Nephron progenitor cell (in vitro differentiated cells): ENCODE results near the gene HOXC10.

ENCODE experiments used
- DNase-seq: peaks from one replicate; pipeline ENCODE4 v3.0.0; 2021
- H3K27ac Mint-ChIP-seq: 2 replicates; pipeline ENCODE4 v1.8.0; 2021; ENCODE audit warnings: mild to moderate bottlenecking, moderate library complexity, mixed read lengths
- H3K27me3 Mint-ChIP-seq: 2 replicates; pipeline ENCODE4 v1.8.0; 2021; ENCODE audit warnings: mild to moderate bottlenecking, low read depth, mixed read lengths; ENCODE audit not compliant: poor library complexity
- H3K36me3 Mint-ChIP-seq: 2 replicates; pipeline ENCODE4 v1.8.0; 2021; ENCODE audit warnings: low read depth, mixed read lengths
- H3K4me1 Mint-ChIP-seq: 2 replicates; pipeline ENCODE4 v1.8.0; 2021; ENCODE audit warnings: mixed read lengths
- H3K4me3 Mint-ChIP-seq: 2 replicates; pipeline ENCODE4 v1.8.0; 2021; ENCODE audit warnings: mild to moderate bottlenecking, moderate library complexity, mixed read lengths
- H3K9me3 Mint-ChIP-seq: 2 replicates; pipeline ENCODE4 v1.8.0; 2021; ENCODE audit warnings: mild to moderate bottlenecking, moderate library complexity, mixed read lengths
- CTCF ChIP-seq: fragments of 200-600 bp; sonication (generic); IDR thresholded peaks from 2 replicates; pipeline ENCODE4 v1.5.0; 2021; ENCODE audit warnings: antibody characterized with exemption

HOXC10 gene

DNA sequence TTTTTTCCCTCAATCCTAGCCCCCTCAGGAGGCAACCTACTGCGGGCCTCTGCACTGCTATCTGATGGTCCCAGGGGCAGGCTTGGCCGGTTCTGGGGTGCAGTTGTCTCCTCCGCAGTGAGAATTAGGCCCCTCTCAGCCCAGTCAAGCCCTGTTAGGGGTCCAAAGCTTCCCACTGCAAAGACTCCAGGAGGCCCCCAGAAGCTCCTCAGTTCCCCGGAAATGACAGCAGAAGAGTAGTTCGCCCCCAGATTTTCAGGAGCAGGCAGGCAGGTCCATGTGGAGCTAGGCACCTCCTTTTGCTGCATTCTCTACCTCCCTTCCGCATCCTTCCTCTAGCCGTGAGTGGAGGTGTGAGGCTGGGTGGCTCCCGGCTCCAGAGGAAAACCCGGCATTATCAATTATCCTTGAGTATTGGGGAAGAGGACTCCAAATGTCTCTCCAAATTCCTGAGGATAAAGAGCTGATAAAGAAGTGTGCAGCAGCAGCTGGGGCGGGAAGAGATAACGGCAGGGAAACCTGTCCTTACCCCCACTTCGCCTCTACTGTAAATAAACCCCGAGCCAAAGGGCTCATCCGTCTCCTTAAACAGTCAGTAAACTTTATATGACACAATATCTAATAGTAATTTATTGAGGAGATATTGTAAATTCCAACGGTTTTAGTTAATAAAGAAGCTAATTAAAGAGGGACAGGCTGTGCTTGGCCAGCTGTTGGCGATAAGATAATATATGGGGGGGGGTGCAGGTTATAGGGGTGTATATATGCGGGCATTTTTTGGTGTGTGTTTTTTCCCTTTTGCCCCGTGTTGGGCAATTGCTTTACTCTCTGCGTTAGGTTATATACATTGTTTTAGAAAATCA lies 30.9 kb upstream of the HOXC10 start:
- peaks cover 100% of the 10 kb centered on the region for H3K27me3 Mint-ChIP-seq
- H3K4me1 Mint-ChIP-seq = peaks cover 12% of the 10 kb centered on the region
- H3K27ac Mint-ChIP-seq = no peak overlapping the region
- no peak overlapping the region for H3K4me3 Mint-ChIP-seq
- DNase-seq = no peak
- no peaks in the 10 kb centered on the region for H3K36me3 Mint-ChIP-seq
- no peaks in the 10 kb centered on the region for H3K9me3 Mint-ChIP-seq
- TF ChIP-seq CTCF = no peak

GRCh38 chr12:53954694-53955035 lies 30.3 kb upstream of the HOXC10 start, which contains the start of gene HOXC12:
TSS of gene HOXC12 (plus strand) at chr12:53954903. CDS start at chr12:53954930, 27 bp downstream.
- peaks cover 12% of the 10 kb centered on the region for H3K4me1 Mint-ChIP-seq
- no peaks in the 10 kb centered on the region for H3K9me3 Mint-ChIP-seq
- peaks cover 100% of the 10 kb centered on the region for H3K27me3 Mint-ChIP-seq
- no peak within 1 kb of the TSS for H3K27ac Mint-ChIP-seq
- peak within 1 kb of the TSS; percentile 20 for H3K4me3 Mint-ChIP-seq
- TF ChIP-seq CTCF = no peak
- no peaks in the 10 kb centered on the region for H3K36me3 Mint-ChIP-seq
- DNase-seq = no peak

DNA sequence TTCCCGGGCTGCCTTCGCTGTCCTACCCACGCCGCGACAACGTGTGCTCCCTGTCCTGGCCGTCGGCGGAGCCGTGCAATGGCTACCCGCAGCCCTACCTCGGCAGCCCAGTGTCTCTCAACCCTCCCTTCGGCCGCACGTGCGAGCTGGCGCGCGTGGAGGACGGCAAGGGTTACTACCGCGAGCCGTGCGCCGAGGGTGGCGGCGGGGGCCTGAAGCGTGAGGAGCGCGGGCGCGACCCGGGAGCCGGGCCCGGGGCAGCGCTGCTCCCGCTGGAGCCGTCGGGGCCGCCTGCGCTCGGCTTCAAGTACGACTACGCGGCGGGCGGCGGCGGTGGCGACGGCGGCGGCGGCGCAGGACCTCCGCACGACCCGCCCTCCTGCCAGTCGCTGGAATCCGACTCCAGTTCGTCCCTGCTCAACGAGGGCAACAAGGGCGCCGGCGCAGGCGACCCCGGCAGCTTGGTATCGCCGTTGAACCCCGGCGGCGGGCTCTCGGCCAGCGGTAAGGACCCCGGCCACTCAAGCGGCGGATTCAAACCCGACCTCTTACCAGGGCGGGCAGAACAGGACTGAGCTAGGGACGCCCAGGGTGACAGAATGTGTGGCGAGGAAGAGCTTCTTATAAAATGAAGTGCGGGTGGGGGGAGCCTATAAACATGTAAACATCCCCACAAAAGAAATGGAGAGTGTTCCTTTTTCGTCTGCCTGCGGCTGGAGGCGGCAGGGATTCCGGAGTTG lies 29.7 kb upstream of the HOXC10 start:
- H3K4me3 Mint-ChIP-seq = peak overlapping the region; percentile 20
- no peaks in the 10 kb centered on the region for H3K9me3 Mint-ChIP-seq
- H3K27me3 Mint-ChIP-seq = peaks cover 100% of the 10 kb centered on the region
- peak; percentile 66 for DNase-seq
- H3K27ac Mint-ChIP-seq = no peak overlapping the region
- peaks cover 13% of the 10 kb centered on the region for H3K4me1 Mint-ChIP-seq
- TF ChIP-seq CTCF = no peak
- no peaks in the 10 kb centered on the region for H3K36me3 Mint-ChIP-seq

DNA sequence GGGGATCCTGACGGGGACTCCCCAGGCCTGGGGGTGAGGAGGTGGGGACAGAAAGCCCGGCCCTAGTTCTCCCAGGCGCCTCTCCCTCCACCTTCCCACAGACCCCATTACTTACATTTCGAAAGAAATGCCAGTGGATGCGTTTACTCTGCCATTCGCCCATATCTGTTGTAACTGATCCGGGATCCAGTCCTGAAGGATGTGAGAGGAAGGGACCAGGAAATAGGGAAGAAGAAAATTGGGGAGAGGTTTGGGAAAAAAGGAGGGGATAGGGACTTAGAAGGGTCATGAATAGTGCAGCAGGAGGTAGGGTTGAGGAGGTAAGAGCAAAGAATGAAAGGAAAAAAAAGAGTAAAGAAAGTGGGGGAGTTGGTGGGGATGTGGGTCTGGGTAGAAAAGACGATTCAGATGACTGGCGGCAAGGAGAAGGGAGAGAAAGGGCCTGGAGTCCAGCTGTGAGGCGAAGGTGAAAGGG lies 29.1 kb upstream of the HOXC10 start:
- Mint-ChIP-seq H3K9me3 (no peaks in the 10 kb centered on the region), H3K4me3 (no peak overlapping the region), H3K27ac (no peak overlapping the region), H3K36me3 (no peaks in the 10 kb centered on the region), H3K27me3 (peaks cover 100% of the 10 kb centered on the region), H3K4me1 (peaks cover 17% of the 10 kb centered on the region)
- DNase-seq = no peak
- no peak for TF ChIP-seq CTCF

GRCh38 chr12:53956251-53956887 lies 28.6 kb upstream of the HOXC10 start:
- peaks cover 17% of the 10 kb centered on the region for H3K4me1 Mint-ChIP-seq
- H3K27ac Mint-ChIP-seq = no peak overlapping the region
- no peak for DNase-seq
- no peak for TF ChIP-seq CTCF
- no peaks in the 10 kb centered on the region for H3K36me3 Mint-ChIP-seq
- no peaks in the 10 kb centered on the region for H3K9me3 Mint-ChIP-seq
- no peak overlapping the region for H3K4me3 Mint-ChIP-seq
- peaks cover 100% of the 10 kb centered on the region for H3K27me3 Mint-ChIP-seq
